ENCODE data around the gene PPP1R14C.
"Not testable (repeated sequence)": the region's sequence is repeated elsewhere in the genome, so short reads cannot be mapped to it uniquely, and the experiment has no call there.

PPP1R14C gene

GRCh38 chr6:150142670-150143515, at the start of gene PPP1R14C:
Gene PPP1R14C, plus strand, starts transcription at chr6:150143044. Its CDS starts 149 bp downstream, at chr6:150143193.
- no peak for DNase-seq (ENCODE audit: low read depth in 2 of 2)

- no peak for DNase-seq (ENCODE audit: low read depth in 2 of 2)
Measured at GRCh38 chr6:150093397-150093796, 49.4 kb upstream of the PPP1R14C start.

GRCh38 chr6:150098155-150098554, 44.7 kb upstream of the PPP1R14C start:
- no peak for DNase-seq (ENCODE audit: low read depth in 2 of 2)

GRCh38 chr6:150099546-150099945, 43.3 kb upstream of the PPP1R14C start:
- DNase-seq (ENCODE audit: low read depth in 2 of 2): no peak

GRCh38 chr6:150099953-150100352, 42.9 kb upstream of the PPP1R14C start:
- DNase-seq (ENCODE audit: low read depth in 2 of 2): no peak

- no peak for DNase-seq (ENCODE audit: low read depth in 2 of 2)
Measured at GRCh38 chr6:150100745-150101144, 42.1 kb upstream of the PPP1R14C start.

GRCh38 chr6:150102750-150103270, 40.0 kb upstream of the PPP1R14C start:
- DNase-seq (ENCODE audit: low read depth in 2 of 2): no peak

- no peak for DNase-seq (ENCODE audit: low read depth in 2 of 2)
Measured at GRCh38 chr6:150112233-150112632, 30.6 kb upstream of the PPP1R14C start.

GRCh38 chr6:150115769-150116168, 27.1 kb upstream of the PPP1R14C start:
- DNase-seq (ENCODE audit: low read depth in 2 of 2): no peak

- DNase-seq (ENCODE audit: low read depth in 2 of 2): no peak
Measured at GRCh38 chr6:150116200-150116800, 26.5 kb upstream of the PPP1R14C start.

GRCh38 chr6:150118203-150118602, 24.6 kb upstream of the PPP1R14C start:
- DNase-seq (ENCODE audit: low read depth in 2 of 2): no peak

- DNase-seq (ENCODE audit: low read depth in 2 of 2): no peak
Measured at GRCh38 chr6:150118627-150119026, 24.2 kb upstream of the PPP1R14C start.

GRCh38 chr6:150119173-150119572, 23.7 kb upstream of the PPP1R14C start:
- no peak for DNase-seq (ENCODE audit: low read depth in 2 of 2)

GRCh38 chr6:150123645-150124044, 19.2 kb upstream of the PPP1R14C start:
- no peak for DNase-seq (ENCODE audit: low read depth in 2 of 2)

- no peak for DNase-seq (ENCODE audit: low read depth in 2 of 2)
Measured at GRCh38 chr6:150124235-150124634, 18.6 kb upstream of the PPP1R14C start.

- no peak for DNase-seq (ENCODE audit: low read depth in 2 of 2)
Measured at GRCh38 chr6:150126641-150127291, 16.1 kb upstream of the PPP1R14C start.

GRCh38 chr6:150128425-150128824, 14.4 kb upstream of the PPP1R14C start:
- no peak for DNase-seq (ENCODE audit: low read depth in 2 of 2)

- DNase-seq (ENCODE audit: low read depth in 2 of 2): no peak
Measured at GRCh38 chr6:150129616-150130505, 13.0 kb upstream of the PPP1R14C start.

- no peak for DNase-seq (ENCODE audit: low read depth in 2 of 2)
Measured at GRCh38 chr6:150133686-150134085, 9.2 kb upstream of the PPP1R14C start.

- no peak for DNase-seq (ENCODE audit: low read depth in 2 of 2)
Measured at GRCh38 chr6:150134280-150134920, 8.4 kb upstream of the PPP1R14C start.

GRCh38 chr6:150137711-150138110, 5.1 kb upstream of the PPP1R14C start:
- DNase-seq (ENCODE audit: low read depth in 2 of 2): not testable (repeated sequence)

All from stimulated activated CD8-positive, alpha-beta memory T cell treated with anti-CD3 and anti-CD28 coated beads, Interleukin-2, amount 100 ng/mL, for 1 hour (primary cell).